Testis (tissue), 3 donors: ENCODE results near the gene HSPG2. TPM values are rescaled to one million over a fixed set of nuclear protein-coding genes. Genes with fewer than 3 reads are reported as not detected.
A peak's percentile ranks its signal among the peaks of the same experiment; 100 is the strongest.

Source experiments
- DNase-seq: peaks from one replicate; pipeline ENCODE4 v3.0.0-alpha.2; 2019
- H3K27ac ChIP-seq, 2 donors: fragments of 200-600 bp; sonication (generic); one replicate each; pipeline ENCODE4 v1.5.1; 2019
- H3K27me3 ChIP-seq: fragments of 200-600 bp; sonication (generic); one replicate; pipeline ENCODE4 v1.5.1; 2019
- H3K36me3 ChIP-seq: fragments of 200-600 bp; sonication (generic); one replicate; pipeline ENCODE4 v1.5.1; 2017; ENCODE audit warnings: low read depth; ENCODE audit errors: missing control alignments
- H3K4me1 ChIP-seq: fragments of 200-600 bp; sonication (generic); one replicate; pipeline ENCODE4 v1.5.1; 2019
- H3K4me3 ChIP-seq, 2 donors: fragments of 200-600 bp; sonication (generic); one replicate each; pipeline ENCODE4 v1.5.1; 2017 to 2019
- H3K9me3 ChIP-seq: fragments of 200-600 bp; sonication (generic); one replicate; pipeline ENCODE4 v1.5.1; 2017
- POLR2A ChIP-seq: fragments of 450-650 bp; IDR thresholded peaks from one replicate; pipeline ENCODE4 v1.6.1; 2017; ENCODE audit warnings: antibody characterized with exemption, mild to moderate bottlenecking, moderate library complexity
- WGBS, 2 donors: methylation state at CpG; one replicate each; pipeline ENCODE4 v1.1.5; 2018; 5-methylcytosine and 5-hydroxymethylcytosine counted together
- intact Hi-C: fragments of 100-400 bp; cut with DNase I; formaldehyde crosslinking; loops from one replicate; pipeline ENCODE4 v1.15.1; 2023; ENCODE audit warnings: low total_unique reads
- polyA plus RNA-seq: library from polyadenylated mRNA; stranded (reverse); fragments of 350-450 nt; fragmentation: Illumina TruSeq; extraction: RNeasy Lipid Tissue Mini Kit (QIAGEN cat#74804); gene quantifications from one replicate; pipeline ENCODE4 v1.2.3, GENCODE V29; 2014; ENCODE audit warnings: low read depth, low replicate concordance; ENCODE audit not compliant: insufficient read depth
- total RNA-seq, 2 donors: library from RNA; depleted of rRNA; stranded (reverse); fragments of >200 nt; gene quantifications; one replicate each; pipeline ENCODE4 v1.2.3, GENCODE V29; 2016
- TF ChIP-seq, protein P1 (sequence below), 3 experiments: fragments of 450-650 bp in 2 of 3; fragments of 200-600 bp in 1 of 3; sonication (generic) in 1 of 3; IDR thresholded peaks; one replicate each; pipeline ENCODE4 v1.5.1; 2016 to 2019; ENCODE audit warnings: antibody characterized with exemption in 3 of 3, mild to moderate bottlenecking in 2 of 3, moderate library complexity in 1 of 3

HSPG2 gene
- total and polyA plus RNA-seq, 3 donors from 2014 or later = 51.8 to 72.1 (median 54.2) TPM

DNA sequence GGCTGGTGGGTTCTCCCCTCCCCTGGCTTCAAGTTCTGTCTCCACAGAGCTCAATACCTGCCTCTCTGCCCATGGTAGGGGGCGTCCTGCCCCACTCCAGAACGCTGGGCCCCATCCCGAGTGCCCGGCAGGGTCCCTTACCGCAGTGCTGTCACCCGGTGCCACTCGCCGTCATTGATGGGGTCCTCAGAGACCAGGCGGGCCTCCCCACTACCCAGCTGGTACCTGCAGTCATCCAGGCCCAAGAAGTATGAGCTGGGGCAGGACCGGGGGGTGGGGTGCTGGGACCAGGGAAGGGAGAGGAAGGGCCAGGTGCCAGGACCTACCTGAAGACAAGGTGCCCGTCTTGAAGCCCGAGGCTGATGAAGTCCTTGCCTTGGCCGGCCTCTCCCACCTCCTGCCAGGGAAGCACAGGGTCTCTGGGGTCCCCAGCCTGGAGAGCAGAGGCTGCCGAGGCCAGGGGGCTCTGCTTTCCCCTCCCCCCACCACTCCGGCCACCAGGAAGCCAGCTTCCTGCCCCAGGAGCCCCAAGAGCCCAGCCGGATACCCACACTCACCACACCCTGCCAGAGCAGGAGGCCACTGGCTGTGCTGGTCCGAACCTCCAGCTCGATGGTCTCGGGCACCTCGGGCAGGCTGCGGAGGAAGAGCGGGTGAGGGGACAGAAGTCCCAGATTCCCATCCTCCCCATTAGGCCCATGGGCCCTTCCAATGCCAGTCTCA lies 113.0 kb downstream of the HSPG2 start:
- WGBS, 2 donors = 90 to 100% methylated on average over 4 to 22 of the region's 22 CpGs
- H3K4me3 ChIP-seq = no peak overlapping the region
- H3K36me3 ChIP-seq = no peaks in the 10 kb centered on the region
- no peak for DNase-seq
- H3K27me3 ChIP-seq = no peaks in the 10 kb centered on the region
- no peaks in the 10 kb centered on the region for H3K4me1 ChIP-seq
- TF ChIP-seq POLR2A = no peak
- TF ChIP-seq, protein P1, sequence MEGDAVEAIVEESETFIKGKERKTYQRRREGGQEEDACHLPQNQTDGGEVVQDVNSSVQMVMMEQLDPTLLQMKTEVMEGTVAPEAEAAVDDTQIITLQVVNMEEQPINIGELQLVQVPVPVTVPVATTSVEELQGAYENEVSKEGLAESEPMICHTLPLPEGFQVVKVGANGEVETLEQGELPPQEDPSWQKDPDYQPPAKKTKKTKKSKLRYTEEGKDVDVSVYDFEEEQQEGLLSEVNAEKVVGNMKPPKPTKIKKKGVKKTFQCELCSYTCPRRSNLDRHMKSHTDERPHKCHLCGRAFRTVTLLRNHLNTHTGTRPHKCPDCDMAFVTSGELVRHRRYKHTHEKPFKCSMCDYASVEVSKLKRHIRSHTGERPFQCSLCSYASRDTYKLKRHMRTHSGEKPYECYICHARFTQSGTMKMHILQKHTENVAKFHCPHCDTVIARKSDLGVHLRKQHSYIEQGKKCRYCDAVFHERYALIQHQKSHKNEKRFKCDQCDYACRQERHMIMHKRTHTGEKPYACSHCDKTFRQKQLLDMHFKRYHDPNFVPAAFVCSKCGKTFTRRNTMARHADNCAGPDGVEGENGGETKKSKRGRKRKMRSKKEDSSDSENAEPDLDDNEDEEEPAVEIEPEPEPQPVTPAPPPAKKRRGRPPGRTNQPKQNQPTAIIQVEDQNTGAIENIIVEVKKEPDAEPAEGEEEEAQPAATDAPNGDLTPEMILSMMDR (IDR thresholded peaks at IDR 0.05) = no peak
- H3K9me3 ChIP-seq = no peaks in the 10 kb centered on the region
- no peak overlapping the region for H3K27ac ChIP-seq
- intact Hi-C loops = no loop called here

DNA sequence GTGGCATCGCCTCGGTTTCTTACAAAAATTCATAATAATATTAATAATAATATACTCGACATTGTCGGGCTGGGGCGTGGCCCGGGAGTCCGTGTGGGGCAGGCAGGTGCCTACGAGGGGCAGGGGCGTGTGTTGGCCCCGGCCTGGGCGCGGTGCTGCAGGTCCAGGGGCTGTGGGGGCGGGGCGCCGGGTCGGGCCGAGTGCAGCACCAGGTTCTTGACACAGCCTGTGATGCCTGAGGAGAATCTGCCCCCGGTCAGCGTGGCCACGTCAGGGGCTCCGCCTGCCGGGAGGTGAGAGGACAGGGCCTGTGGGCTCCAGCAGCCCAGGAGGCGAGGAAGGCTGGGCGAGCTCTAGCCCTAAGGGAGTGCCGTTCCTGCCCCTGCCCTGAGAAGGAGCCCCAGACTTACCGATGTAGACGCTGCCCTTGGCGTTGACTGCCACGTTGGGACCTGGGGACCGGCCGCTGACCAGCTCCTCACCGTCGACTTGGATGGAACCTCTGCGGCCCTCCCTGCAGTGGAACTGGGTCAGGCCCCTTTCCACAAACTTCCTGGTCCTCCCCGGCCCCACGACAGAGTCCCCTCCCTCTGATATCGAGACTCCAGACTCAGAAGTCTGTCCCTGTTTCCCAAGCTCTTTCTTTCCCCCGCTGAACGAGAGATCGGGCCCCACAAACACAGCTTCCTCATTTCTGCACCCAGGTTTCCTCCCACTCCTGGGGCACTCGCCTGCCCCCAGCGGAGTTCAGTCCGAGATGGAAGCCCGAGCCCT lies 113.7 kb downstream of the HSPG2 start:
- Histone ChIP-seq H3K27me3 (no peaks in the 10 kb centered on the region), H3K4me1 (no peaks in the 10 kb centered on the region), H3K36me3 (no peaks in the 10 kb centered on the region), H3K4me3 (no peak overlapping the region), H3K27ac (no peak overlapping the region), H3K9me3 (no peaks in the 10 kb centered on the region)
- intact Hi-C loops = no loop called here
- WGBS, 2 donors = 81 to 88% methylated on average over 21 to 38 of the region's 44 CpGs
- no peak for TF ChIP-seq POLR2A
- TF ChIP-seq, protein P1 (IDR thresholded peaks at IDR 0.05) = no peak
- DNase-seq = no peak

DNA sequence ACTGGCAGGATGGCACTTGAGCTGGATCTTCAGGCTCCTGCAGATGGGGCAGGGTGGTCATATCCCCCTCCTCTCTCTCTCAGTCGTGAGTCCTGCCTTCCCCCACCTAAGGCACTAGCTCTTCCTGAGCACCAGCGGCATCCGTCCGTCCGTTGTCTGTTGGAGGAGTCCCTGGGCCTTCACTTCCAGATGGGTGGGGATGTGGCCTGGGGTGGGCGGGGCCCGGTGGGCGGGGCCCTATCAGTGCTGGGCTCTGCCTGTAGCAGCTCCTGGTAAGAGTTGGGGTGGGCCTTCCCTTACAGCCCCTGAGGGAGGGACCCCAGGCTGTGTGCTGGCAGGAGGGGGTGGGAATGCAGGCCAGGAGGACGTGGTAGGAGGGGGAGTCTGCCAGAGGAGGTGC lies 114.8 kb downstream of the HSPG2 start:
- Histone ChIP-seq H3K9me3 (no peaks in the 10 kb centered on the region), H3K4me1 (no peaks in the 10 kb centered on the region), H3K27me3 (no peaks in the 10 kb centered on the region), H3K4me3 (no peak overlapping the region), H3K36me3 (no peaks in the 10 kb centered on the region), H3K27ac (no peak overlapping the region)
- WGBS, 2 donors = 51 to 64% methylated on average over 7 to 9 of the region's 9 CpGs
- DNase-seq = peak; percentile 23
- TF ChIP-seq, protein P1 (IDR thresholded peaks at IDR 0.05) = no peak
- TF ChIP-seq POLR2A = no peak
- intact Hi-C loops = no loop called here

DNA sequence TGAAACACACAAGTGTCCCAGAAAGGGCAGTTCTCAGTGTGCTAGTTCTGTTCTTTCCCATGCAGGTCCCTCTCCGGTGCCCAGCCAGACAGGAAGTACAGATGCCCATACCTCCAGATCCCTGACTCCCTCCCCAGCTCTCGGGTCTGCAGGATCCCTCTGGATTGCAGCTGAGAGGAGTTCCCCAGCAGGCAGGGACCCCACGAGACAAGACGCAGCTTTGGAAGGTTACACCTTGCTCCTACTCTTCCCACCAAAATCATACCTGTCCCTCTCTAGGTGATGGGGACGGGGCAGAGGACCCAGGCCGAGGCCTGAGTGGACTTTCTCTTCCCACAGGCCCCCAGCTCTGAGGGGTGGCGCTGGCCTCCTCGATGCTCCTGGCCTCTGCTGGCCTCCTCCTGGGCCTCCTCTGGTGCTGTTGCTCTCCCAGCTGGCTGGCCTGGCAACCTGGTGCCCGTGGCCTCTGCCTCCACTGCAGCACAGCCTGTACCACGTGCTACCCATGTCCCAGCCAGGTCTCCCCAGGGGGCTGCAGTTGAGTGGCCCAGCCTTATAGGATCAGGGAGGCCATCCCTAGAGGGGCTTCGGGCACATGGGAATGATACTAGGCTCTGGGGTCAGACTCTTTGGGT lies 115.6 kb downstream of the HSPG2 start:
- WGBS, 2 donors = 89 to 96% methylated on average over 8 to 11 of the region's 11 CpGs
- Histone ChIP-seq H3K9me3 (no peaks in the 10 kb centered on the region), H3K4me1 (no peaks in the 10 kb centered on the region), H3K4me3 (no peak overlapping the region), H3K27ac (no peak overlapping the region), H3K27me3 (no peaks in the 10 kb centered on the region), H3K36me3 (no peaks in the 10 kb centered on the region)
- intact Hi-C loops = no loop called here
- no peak for TF ChIP-seq POLR2A
- TF ChIP-seq, protein P1 (IDR thresholded peaks at IDR 0.05) = no peak
- no peak for DNase-seq
